HFF-Myc (cell line): ENCODE data around the gene CTBS.

Experiments used
- DNase-seq: peaks from one replicate; pipeline ENCODE4 v3.0.0-alpha.2; 2011; ENCODE audit warnings: low read depth; ENCODE audit errors: extremely low read depth
- H3K4me3 ChIP-seq: replicated peaks from 2 replicates; pipeline ENCODE4 v1.5.1; 2011; ENCODE audit warnings: low read depth, mild to moderate bottlenecking, control low read depth, low read length
- CTCF ChIP-seq: IDR thresholded peaks from 2 replicates; pipeline ENCODE4 v1.5.1; 2012; ENCODE audit warnings: mild to moderate bottlenecking, low read depth, low read length, control low read depth; ENCODE audit errors: missing control alignments

The CTBS gene

GRCh38 chr1:84613887-84614286, 39.6 kb upstream of the CTBS start:
- DNase-seq = no peak

GRCh38 chr1:84613026-84613425, 38.8 kb upstream of the CTBS start:
- DNase-seq = no peak
- H3K4me3 ChIP-seq = no peak overlapping the region
- TF ChIP-seq CTCF = no peak

More at GRCh38 chr1:84613887-84614286, 39.6 kb upstream of the CTBS start:
- no peak for TF ChIP-seq CTCF
- H3K4me3 ChIP-seq = no peak overlapping the region

- no peak overlapping the region for H3K4me3 ChIP-seq
- no peak for TF ChIP-seq CTCF
- DNase-seq = no peak
These were observed 37.6 kb upstream of the CTBS start for GRCh38 chr1:84611796-84612195.

GRCh38 chr1:84611091-84611490, 36.9 kb upstream of the CTBS start:
- DNase-seq = no peak
- H3K4me3 ChIP-seq = no peak overlapping the region
- no peak for TF ChIP-seq CTCF

GRCh38 chr1:84606977-84607376, 32.7 kb upstream of the CTBS start:
- H3K4me3 ChIP-seq = no peak overlapping the region
- DNase-seq = no peak
- no peak for TF ChIP-seq CTCF

- H3K4me3 ChIP-seq = no peak overlapping the region
- DNase-seq = no peak
- no peak for TF ChIP-seq CTCF
These were observed 30.9 kb upstream of the CTBS start for GRCh38 chr1:84605157-84605556.
